ENCODE data around the gene TMEM222.

The TMEM222 gene

GRCh38 chr1:27331922-27332321, 10.0 kb downstream of the TMEM222 start:
- no peak for DNase-seq (ENCODE audit: low read depth)
- TF ChIP-seq CTCF (IDR thresholded peaks at IDR 0.05; ENCODE audit: control insufficient read depth, extremely low read depth, insufficient read depth): no peak
- no peak overlapping the region for H3K4me3 ChIP-seq (ENCODE audit: low read depth, low read length)

- DNase-seq (ENCODE audit: low read depth): no peak
Measured at GRCh38 chr1:27332536-27333281, 10.7 kb downstream of the TMEM222 start.

GRCh38 chr1:27333717-27334279, 11.8 kb downstream of the TMEM222 start:
- TF ChIP-seq CTCF (IDR thresholded peaks at IDR 0.05; ENCODE audit: control insufficient read depth, extremely low read depth, insufficient read depth): no peak
- no peak overlapping the region for H3K4me3 ChIP-seq (ENCODE audit: low read depth, low read length)
- no peak for DNase-seq (ENCODE audit: low read depth)

More at GRCh38 chr1:27332536-27333281, 10.7 kb downstream of the TMEM222 start:
- H3K4me3 ChIP-seq (ENCODE audit: low read depth, low read length): no peak overlapping the region
- peak; percentile 78 for TF ChIP-seq CTCF (IDR thresholded peaks at IDR 0.05; ENCODE audit: control insufficient read depth, extremely low read depth, insufficient read depth)

GRCh38 chr1:27335506-27336422, 13.8 kb downstream of the TMEM222 start:
- no peak for TF ChIP-seq CTCF (IDR thresholded peaks at IDR 0.05; ENCODE audit: control insufficient read depth, extremely low read depth, insufficient read depth)
- no peak for DNase-seq (ENCODE audit: low read depth)
- no peak overlapping the region for H3K4me3 ChIP-seq (ENCODE audit: low read depth, low read length)

GRCh38 chr1:27336756-27337155, 14.8 kb downstream of the TMEM222 start:
- TF ChIP-seq CTCF (IDR thresholded peaks at IDR 0.05; ENCODE audit: control insufficient read depth, extremely low read depth, insufficient read depth): no peak
- DNase-seq (ENCODE audit: low read depth): no peak
- H3K4me3 ChIP-seq (ENCODE audit: low read depth, low read length): no peak overlapping the region

- no peak overlapping the region for H3K4me3 ChIP-seq (ENCODE audit: low read depth, low read length)
- no peak for DNase-seq (ENCODE audit: low read depth)
- TF ChIP-seq CTCF (IDR thresholded peaks at IDR 0.05; ENCODE audit: control insufficient read depth, extremely low read depth, insufficient read depth): no peak
Measured at GRCh38 chr1:27338751-27339150, 16.8 kb downstream of the TMEM222 start.

Measured in LNCaP clone FGC (cell line).